Adipocyte (in vitro differentiated cells): Measurements from ENCODE around the gene IFT43.

ENCODE experiments used
- DNase-seq: peaks from one replicate; pipeline ENCODE4 v3.0.0-alpha.2; 2015; ENCODE audit warnings: low read depth
- H3K27me3 ChIP-seq: replicated peaks from 2 replicates; pipeline ENCODE4 v1.7.0; 2013; ENCODE audit warnings: mild to moderate bottlenecking, low read length, moderate library complexity; ENCODE audit not compliant: control insufficient read depth, insufficient read depth
- H3K36me3 ChIP-seq: 2 replicates; pipeline ENCODE4 v1.7.0; 2013; ENCODE audit warnings: low read length, mild to moderate bottlenecking, moderate library complexity; ENCODE audit not compliant: control insufficient read depth, insufficient read depth, severe bottlenecking
- H3K4me1 ChIP-seq: 2 replicates; pipeline ENCODE4 v1.7.0; 2013; ENCODE audit warnings: mild to moderate bottlenecking, low read length, moderate library complexity; ENCODE audit not compliant: control insufficient read depth, insufficient read depth
- H3K4me3 ChIP-seq: 2 replicates; pipeline ENCODE4 v1.7.0; 2013; ENCODE audit warnings: mild to moderate bottlenecking, low read length, moderate library complexity
- H3K9ac ChIP-seq: 2 replicates; pipeline ENCODE4 v1.7.0; 2013; ENCODE audit warnings: mild to moderate bottlenecking, low read length, moderate library complexity
- H3K9me3 ChIP-seq: 2 replicates; pipeline ENCODE4 v1.7.0; 2013; ENCODE audit warnings: mild to moderate bottlenecking, low read length, moderate library complexity; ENCODE audit not compliant: control insufficient read depth

IFT43 gene

DNA sequence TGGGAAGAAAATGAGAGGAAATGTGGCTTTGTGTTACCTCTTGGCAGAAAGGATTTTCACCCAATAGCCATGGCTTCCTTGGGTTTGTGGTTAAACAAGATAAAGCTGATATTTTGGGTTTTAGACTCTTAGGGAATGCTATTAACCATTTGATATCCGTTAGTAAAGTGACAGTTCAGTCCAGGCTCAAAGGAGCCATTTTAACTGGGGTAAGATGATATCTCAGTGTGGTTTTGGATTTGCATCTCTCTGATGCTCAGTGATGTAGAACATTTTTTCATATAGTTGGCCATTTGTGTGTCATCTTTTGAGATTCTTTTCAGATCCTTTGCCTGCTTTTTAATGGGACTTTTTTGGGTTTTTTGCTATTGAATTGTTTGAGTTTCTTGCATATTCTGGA, 30.1 kb downstream of the IFT43 start:
- Histone ChIP-seq H3K9me3 (peaks cover 10% of the 10 kb centered on the region), H3K4me3 (no peak overlapping the region), H3K9ac (no peak overlapping the region), H3K27me3 (no peaks in the 10 kb centered on the region), H3K36me3 (peaks cover 50% of the 10 kb centered on the region), H3K4me1 (no peaks in the 10 kb centered on the region)
- DNase-seq, result no peak

DNA sequence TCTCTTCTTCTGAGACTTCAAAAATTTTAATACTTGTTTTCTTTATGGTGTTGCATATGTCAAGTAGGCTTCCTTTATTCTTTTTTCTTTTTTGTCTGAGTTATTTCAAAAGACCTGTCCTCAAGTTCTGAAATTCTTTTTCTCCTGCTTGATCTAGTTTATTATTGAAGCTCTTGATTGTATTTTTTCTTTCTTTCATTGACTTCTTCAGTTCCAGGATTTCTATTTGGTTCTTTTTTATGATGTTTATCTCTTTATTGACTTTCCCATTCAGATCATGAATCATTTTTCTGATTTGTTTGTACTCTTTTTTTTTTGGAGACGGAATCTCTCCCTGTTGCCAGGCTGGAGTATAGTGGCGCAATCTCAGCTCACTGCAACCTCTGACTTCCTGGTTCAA, 34.1 kb downstream of the IFT43 start:
- DNase-seq, result no peak
- H3K4me1 ChIP-seq, result no peaks in the 10 kb centered on the region
- H3K9ac ChIP-seq, result no peak overlapping the region
- H3K27me3 ChIP-seq, result no peaks in the 10 kb centered on the region
- no peak overlapping the region for H3K4me3 ChIP-seq
- H3K36me3 ChIP-seq, result peaks cover 58% of the 10 kb centered on the region
- H3K9me3 ChIP-seq, result peaks cover 10% of the 10 kb centered on the region

DNA sequence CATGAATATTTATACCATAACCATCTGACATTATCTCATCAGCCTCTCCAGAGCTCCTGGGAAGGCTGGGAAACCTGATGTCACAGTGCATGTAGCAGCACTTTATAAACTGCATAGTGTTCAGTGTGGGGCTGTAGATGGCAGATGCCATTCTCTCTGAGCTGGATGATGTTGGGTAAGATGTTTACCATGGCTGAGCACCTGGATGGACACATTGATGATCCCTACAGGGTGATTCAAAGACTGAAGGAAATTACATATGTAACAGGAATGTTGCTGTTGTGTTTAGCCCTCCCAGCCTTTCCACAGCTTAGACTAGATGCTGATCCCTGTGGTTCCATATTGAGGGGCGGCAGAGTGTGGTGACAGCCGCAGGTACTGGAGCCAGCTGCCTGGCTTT, 37.4 kb downstream of the IFT43 start:
- no peak for DNase-seq
- Histone ChIP-seq H3K36me3 (peaks cover 50% of the 10 kb centered on the region), H3K9me3 (peaks cover 10% of the 10 kb centered on the region), H3K9ac (no peak overlapping the region), H3K4me3 (no peak overlapping the region), H3K4me1 (no peaks in the 10 kb centered on the region), H3K27me3 (no peaks in the 10 kb centered on the region)

DNA sequence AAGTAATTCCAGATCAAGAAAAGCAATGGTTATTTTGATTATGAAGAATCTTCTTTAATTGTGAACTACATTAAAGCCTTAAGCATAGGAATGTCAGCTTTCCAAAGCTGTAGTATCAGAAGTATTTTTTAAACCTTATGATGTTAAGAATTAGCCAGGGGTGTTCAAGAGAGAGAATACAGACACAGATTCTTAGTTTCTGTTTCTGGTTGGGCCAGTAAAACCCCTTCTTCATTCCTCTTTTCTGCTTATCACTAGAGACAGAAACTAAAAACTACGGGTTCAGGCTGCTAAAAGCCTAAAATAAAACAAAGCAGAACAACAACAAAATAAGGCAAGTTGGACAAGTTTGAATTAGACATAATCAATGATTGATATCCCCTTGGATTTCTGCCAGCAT, 38.2 kb downstream of the IFT43 start:
- H3K4me1 ChIP-seq, result no peaks in the 10 kb centered on the region
- no peak overlapping the region for H3K9ac ChIP-seq
- no peak for DNase-seq
- H3K36me3 ChIP-seq, result peaks cover 55% of the 10 kb centered on the region
- no peak overlapping the region for H3K4me3 ChIP-seq
- H3K27me3 ChIP-seq, result no peaks in the 10 kb centered on the region
- H3K9me3 ChIP-seq, result peaks cover 9% of the 10 kb centered on the region

DNA sequence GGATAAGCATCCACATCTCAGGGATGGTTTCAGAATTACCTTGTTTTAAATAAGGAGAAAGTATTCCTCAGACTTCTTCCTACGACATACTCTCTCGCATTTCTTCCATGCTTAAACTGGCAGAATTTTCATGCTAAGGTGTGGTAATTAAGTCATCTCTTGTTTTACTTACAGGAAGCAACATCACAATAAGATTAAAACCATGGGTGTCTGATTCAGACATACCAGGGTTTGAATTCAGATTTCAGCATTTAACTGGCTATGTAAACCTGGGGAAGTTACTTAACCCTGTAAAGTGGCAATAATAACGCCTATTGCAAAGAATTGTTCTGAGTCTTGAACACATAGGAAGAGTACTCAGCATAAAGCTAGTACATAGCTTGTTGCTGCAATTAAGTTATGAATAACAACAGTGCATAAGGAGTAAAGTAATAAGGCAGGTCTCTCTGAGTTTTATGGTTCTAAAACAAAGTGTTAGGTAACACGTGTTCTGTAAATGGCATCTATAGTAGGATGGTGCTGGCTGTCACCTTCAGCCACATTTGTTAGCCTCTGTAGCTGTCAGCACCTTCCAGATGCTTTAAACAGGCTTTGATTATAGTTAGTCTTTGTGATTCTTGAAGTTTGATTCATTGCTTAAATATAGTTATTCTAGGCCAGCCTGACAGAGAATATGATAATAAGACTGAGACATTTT, 38.8 kb downstream of the IFT43 start:
- Histone ChIP-seq H3K4me3 (no peak overlapping the region), H3K27me3 (no peaks in the 10 kb centered on the region), H3K36me3 (peaks cover 51% of the 10 kb centered on the region), H3K9me3 (peaks cover 3% of the 10 kb centered on the region), H3K4me1 (no peaks in the 10 kb centered on the region), H3K9ac (no peak overlapping the region)
- DNase-seq, result no peak

DNA sequence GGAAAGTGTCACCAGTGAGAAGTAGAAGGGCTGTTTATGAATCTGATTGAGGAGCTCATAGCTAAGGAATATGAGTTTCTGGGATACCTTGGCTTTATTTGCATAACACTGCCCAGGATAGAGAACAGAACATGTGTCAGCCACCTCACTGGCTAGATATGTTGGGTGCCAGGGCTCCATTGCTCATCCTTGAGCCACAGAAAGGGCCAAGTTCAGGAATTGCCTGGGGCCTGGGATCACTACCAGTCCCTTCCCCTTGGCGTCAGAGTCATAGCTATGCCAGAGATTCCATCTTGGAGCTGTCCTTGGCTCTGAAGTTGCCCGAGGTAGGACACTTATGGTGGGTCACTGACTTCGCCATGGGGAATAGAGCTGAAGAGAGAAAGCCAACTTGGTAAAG, 49.0 kb downstream of the IFT43 start:
- H3K4me1 ChIP-seq, result no peaks in the 10 kb centered on the region
- H3K9ac ChIP-seq, result no peak overlapping the region
- H3K9me3 ChIP-seq, result no peaks in the 10 kb centered on the region
- H3K27me3 ChIP-seq, result no peaks in the 10 kb centered on the region
- H3K36me3 ChIP-seq, result peaks cover 13% of the 10 kb centered on the region
- no peak for DNase-seq
- H3K4me3 ChIP-seq, result no peak overlapping the region

- no peaks in the 10 kb centered on the region for H3K4me1 ChIP-seq
- no peak overlapping the region for H3K4me3 ChIP-seq
- H3K9me3 ChIP-seq, result no peaks in the 10 kb centered on the region
- no peaks in the 10 kb centered on the region for H3K27me3 ChIP-seq
- H3K36me3 ChIP-seq, result peaks cover 2% of the 10 kb centered on the region
- H3K9ac ChIP-seq, result no peak overlapping the region
- no peak for DNase-seq
These were observed 55.1 kb downstream of the IFT43 start for GRCh38 chr14:76040704-76041103.

- DNase-seq, result no peak
- Histone ChIP-seq H3K4me1 (peaks cover 7% of the 10 kb centered on the region), H3K9me3 (no peaks in the 10 kb centered on the region), H3K9ac (no peak overlapping the region), H3K27me3 (no peaks in the 10 kb centered on the region), H3K4me3 (no peak overlapping the region), H3K36me3 (no peaks in the 10 kb centered on the region)
These were observed 60.2 kb downstream of the IFT43 start for GRCh38 chr14:76045773-76046172.

DNA sequence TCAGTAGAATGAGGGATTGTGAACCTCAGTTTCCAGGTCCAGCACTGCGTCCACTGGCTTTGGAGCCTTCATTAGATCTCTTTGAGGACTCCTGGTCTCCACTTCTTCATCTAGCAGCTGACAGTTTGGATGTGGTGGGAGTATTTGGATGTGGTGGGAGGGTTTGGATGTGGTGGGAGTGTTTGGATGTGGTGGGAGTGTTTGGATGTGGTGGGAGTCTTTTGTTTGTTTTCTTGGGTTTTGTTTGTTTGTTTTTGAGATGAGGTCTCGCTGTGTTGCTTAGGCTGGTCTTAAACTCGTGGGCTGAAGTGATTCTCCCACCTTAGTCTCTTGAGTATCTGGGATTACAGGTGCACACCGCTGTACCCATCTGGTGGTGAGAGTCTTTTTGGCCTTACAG, 64.7 kb downstream of the IFT43 start:
- Histone ChIP-seq H3K27me3 (no peaks in the 10 kb centered on the region), H3K36me3 (no peaks in the 10 kb centered on the region), H3K9ac (no peak overlapping the region), H3K4me1 (peaks cover 7% of the 10 kb centered on the region), H3K9me3 (no peaks in the 10 kb centered on the region), H3K4me3 (no peak overlapping the region)
- no peak for DNase-seq

DNA sequence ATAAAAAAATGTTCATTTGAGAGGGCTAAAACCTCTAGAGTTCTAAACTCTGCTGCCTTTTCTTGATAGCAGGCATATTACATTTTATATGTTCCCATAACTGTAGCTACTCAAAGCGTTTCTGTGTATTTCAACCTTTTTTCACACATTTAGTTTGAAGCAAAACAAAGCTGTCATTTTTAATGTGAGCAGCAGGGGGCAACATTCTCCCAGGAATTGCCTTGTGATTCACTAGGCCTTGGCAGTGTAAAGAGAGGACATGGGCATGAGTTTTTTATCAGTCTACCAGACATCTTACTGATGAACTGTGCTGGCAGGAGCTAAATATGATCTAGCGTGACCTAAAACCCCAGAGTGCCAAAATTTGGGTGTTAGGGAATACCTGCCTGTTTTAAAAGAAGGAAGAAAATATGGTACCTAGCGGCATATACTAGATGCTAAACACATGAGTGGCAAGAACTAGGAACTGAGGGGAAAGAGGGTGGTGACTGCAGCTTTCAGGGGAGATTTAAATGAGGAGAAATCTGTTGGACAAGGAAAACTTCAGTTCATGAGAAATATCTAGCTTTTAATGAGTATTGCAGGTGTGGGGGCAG, 65.3 kb downstream of the IFT43 start:
- no peaks in the 10 kb centered on the region for H3K27me3 ChIP-seq
- DNase-seq, result peak; percentile 83
- peaks cover 7% of the 10 kb centered on the region for H3K4me1 ChIP-seq
- no peaks in the 10 kb centered on the region for H3K36me3 ChIP-seq
- H3K9me3 ChIP-seq, result no peaks in the 10 kb centered on the region
- H3K4me3 ChIP-seq, result no peak overlapping the region
- no peak overlapping the region for H3K9ac ChIP-seq

DNA sequence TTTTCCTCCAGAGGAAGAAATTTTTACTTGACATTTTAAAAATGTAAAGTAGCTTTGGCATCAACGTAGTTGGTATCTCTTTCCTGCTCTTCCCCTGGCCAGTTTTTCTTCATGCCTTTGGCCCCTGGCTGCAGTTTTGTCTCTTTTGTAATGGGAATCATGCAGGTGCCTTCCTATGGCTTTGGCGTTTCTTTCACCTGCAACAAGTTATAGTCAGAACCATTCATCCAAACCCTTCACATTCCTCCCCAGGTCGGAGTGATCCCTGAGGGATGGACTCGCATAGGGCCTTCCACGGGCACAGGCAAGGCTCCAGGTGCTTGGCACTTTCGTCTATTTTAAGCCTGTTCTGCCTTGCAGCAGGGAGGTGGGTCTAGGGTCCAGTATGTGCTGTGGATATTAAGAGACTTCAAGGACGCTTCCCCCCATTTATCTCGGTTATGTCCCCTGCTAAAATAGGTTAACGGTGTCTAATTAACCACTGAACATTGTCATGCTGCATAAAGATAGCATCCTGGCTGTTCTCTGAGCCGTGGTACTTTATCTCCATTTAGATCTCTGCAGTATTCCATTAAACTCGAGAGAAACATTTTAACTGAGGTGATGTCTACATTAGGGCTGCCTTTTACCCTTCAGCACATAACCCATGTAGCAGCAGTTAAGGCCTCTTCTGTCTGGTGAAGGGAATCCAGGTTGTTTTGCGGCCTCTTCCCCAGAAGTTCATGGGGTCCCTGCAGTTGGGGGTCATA, 66.3 kb downstream of the IFT43 start:
- DNase-seq, result no peak
- Histone ChIP-seq H3K4me3 (no peak overlapping the region), H3K4me1 (peaks cover 3% of the 10 kb centered on the region), H3K9me3 (no peaks in the 10 kb centered on the region), H3K9ac (no peak overlapping the region), H3K27me3 (no peaks in the 10 kb centered on the region), H3K36me3 (no peaks in the 10 kb centered on the region)
